ENCODE measurements around the gene KPNA2.

- TF ChIP-seq ZNF143 (CRISPR knock-in tag; IDR thresholded peaks at IDR 0.05), result no peak
- no peak for TF ChIP-seq PBX2 (CRISPR knock-in tag; IDR thresholded peaks at IDR 0.05)
- no peak for TF ChIP-seq AFF4 (CRISPR knock-in tag; IDR thresholded peaks at IDR 0.05)
- no peak for TF ChIP-seq CREB3 (CRISPR knock-in tag; IDR thresholded peaks at IDR 0.05)
Observed at GRCh38 chr17:68015081-68015723, 20.3 kb upstream of the KPNA2 start.

All from HepG2 (cell line).